Ascending aorta (tissue), 2 donors: ENCODE measurements around the gene LAP3. TPM values are rescaled to one million over a fixed set of nuclear protein-coding genes. Genes with fewer than 3 reads are reported as not detected.

ENCODE experiments used
- DNase-seq, 2 donors: peaks; one replicate each; pipeline ENCODE4 v3.0.0-alpha.2; 2019; ENCODE audit warnings: low spot score in 2 of 2
- H3K27ac ChIP-seq, 2 donors: fragments of 200-600 bp; sonication (generic); one replicate each; pipeline ENCODE4 v1.5.1; 2016 to 2017; ENCODE audit warnings: mild to moderate bottlenecking in 1 of 2
- H3K27me3 ChIP-seq: fragments of 200-600 bp; sonication (generic); one replicate; pipeline ENCODE4 v1.5.1; 2017
- H3K36me3 ChIP-seq, 2 donors: fragments of 200-600 bp; sonication (generic); one replicate each; pipeline ENCODE4 v1.5.1; 2016
- H3K4me1 ChIP-seq, 2 donors: fragments of 200-600 bp; sonication (generic); one replicate each; pipeline ENCODE4 v1.5.1; 2016 to 2017; ENCODE audit warnings: mild to moderate bottlenecking in 1 of 2
- H3K4me3 ChIP-seq, 2 donors: fragments of 200-600 bp; sonication (generic); one replicate each; pipeline ENCODE4 v1.5.1; 2016 to 2017; ENCODE audit warnings: mild to moderate bottlenecking in 1 of 2
- H3K9me3 ChIP-seq, 2 donors: fragments of 200-600 bp; sonication (generic); one replicate each; pipeline ENCODE4 v1.5.1; 2016
- intact Hi-C: fragments of 100-400 bp; cut with DNase I; formaldehyde crosslinking; loops from one replicate; pipeline ENCODE4 v1.15.1; 2023
- total RNA-seq: library from RNA; depleted of rRNA; stranded (reverse); fragments of >200 nt; gene quantifications from one replicate; pipeline ENCODE4 v1.1.0, GENCODE V29; 2016
- TF ChIP-seq, protein P1 (sequence below), 3 experiments: fragments of 200-600 bp in 2 of 3; fragments of 450-650 bp in 1 of 3; sonication (generic) in 2 of 3; IDR thresholded peaks; one replicate each; pipeline ENCODE4 v1.5.1; 2016 to 2019; ENCODE audit warnings: antibody characterized with exemption in 3 of 3, mild to moderate bottlenecking in 1 of 3, moderate library complexity in 1 of 3

The LAP3 gene
- total RNA-seq, 1 donor from 2014 or later: 60.3 TPM

DNA sequence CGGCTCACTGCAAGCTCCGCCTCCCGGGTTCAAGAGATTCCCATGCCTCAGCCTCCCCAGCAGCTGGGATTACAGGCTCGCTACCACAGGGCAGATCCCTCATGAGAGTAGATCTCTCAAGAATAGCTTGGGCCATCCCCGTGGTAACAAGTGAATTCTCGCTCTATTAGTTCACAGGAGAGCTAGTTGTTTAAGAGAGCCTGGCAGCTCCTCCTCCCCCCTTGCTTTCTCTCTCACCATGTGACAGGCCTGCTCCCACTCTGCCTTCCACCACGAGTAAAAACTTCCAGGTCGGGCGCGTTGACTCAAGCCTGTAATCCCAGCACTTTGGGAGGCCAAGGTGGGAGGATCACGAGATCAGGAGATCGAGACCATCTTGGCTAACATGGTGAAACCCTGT is 30.3 kb upstream of the LAP3 start:
- H3K9me3 ChIP-seq: no peaks in the 10 kb centered on the region
- no peak for DNase-seq
- TF ChIP-seq, protein P1, sequence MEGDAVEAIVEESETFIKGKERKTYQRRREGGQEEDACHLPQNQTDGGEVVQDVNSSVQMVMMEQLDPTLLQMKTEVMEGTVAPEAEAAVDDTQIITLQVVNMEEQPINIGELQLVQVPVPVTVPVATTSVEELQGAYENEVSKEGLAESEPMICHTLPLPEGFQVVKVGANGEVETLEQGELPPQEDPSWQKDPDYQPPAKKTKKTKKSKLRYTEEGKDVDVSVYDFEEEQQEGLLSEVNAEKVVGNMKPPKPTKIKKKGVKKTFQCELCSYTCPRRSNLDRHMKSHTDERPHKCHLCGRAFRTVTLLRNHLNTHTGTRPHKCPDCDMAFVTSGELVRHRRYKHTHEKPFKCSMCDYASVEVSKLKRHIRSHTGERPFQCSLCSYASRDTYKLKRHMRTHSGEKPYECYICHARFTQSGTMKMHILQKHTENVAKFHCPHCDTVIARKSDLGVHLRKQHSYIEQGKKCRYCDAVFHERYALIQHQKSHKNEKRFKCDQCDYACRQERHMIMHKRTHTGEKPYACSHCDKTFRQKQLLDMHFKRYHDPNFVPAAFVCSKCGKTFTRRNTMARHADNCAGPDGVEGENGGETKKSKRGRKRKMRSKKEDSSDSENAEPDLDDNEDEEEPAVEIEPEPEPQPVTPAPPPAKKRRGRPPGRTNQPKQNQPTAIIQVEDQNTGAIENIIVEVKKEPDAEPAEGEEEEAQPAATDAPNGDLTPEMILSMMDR (IDR thresholded peaks at IDR 0.05): no peak
- H3K27me3 ChIP-seq: no peaks in the 10 kb centered on the region
- H3K27ac ChIP-seq: no peak overlapping the region
- no peaks in the 10 kb centered on the region for H3K4me1 ChIP-seq
- no peaks in the 10 kb centered on the region for H3K36me3 ChIP-seq
- intact Hi-C loops: loop anchor here (5.0 kb wide), 1 partner anchor 1046 kb away; no protein-coding TSS in a partner anchor
- no peak overlapping the region for H3K4me3 ChIP-seq

DNA sequence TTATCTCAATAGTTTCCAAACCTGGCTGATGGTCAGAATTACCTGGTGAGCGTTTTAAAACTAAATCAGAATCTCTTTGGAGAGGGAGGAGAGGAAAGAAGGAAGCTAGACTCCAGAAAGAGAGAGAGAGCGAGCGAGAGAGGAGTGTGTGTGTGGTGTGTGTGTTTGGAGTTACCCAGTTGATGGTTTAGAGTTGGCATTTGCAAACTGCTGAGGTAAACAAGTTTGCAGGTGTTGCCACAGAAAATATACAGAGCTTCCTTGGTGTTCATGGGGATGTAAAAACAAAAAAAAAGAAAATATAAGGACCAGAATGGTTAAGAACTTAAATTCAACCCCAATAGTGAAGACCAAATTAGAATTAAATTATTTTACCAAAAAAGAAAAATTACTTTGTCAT is 26.4 kb upstream of the LAP3 start:
- intact Hi-C loops: no loop called here
- Histone ChIP-seq H3K4me1 (no peaks in the 10 kb centered on the region), H3K27ac (no peak overlapping the region), H3K36me3 (no peaks in the 10 kb centered on the region), H3K9me3 (no peaks in the 10 kb centered on the region), H3K4me3 (no peak overlapping the region), H3K27me3 (no peaks in the 10 kb centered on the region)
- TF ChIP-seq, protein P1 (IDR thresholded peaks at IDR 0.05): no peak
- DNase-seq: no peak

- H3K4me3 ChIP-seq: no peak overlapping the region
- intact Hi-C loops: no loop called here
- DNase-seq: no peak
- H3K36me3 ChIP-seq: no peaks in the 10 kb centered on the region
- H3K27me3 ChIP-seq: no peaks in the 10 kb centered on the region
- no peak overlapping the region for H3K27ac ChIP-seq
- H3K4me1 ChIP-seq: no peaks in the 10 kb centered on the region
- TF ChIP-seq, protein P1 (IDR thresholded peaks at IDR 0.05): no peak
- no peaks in the 10 kb centered on the region for H3K9me3 ChIP-seq
Measured at GRCh38 chr4:17552427-17552826, 24.6 kb upstream of the LAP3 start.

DNA sequence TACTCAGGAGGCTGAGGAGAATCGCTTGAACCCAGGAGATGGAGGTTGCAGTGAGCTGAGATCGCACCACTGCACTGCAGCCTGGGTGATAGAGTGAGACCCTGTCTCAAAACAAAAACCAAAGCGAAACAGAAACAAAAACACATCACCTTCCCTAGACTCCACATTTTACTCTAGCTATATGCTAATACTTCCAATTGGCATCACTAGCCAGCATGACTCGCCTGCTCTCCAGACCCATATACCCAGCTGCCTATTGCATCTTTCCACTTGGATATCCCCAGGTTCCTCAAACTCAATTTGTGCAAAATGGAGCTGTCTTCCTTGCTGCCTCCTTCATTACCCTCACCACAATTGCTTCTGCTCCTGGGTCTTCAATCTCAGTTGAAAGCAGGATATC is 22.4 kb upstream of the LAP3 start:
- TF ChIP-seq, protein P1 (IDR thresholded peaks at IDR 0.05): no peak
- intact Hi-C loops: no loop called here
- Histone ChIP-seq H3K36me3 (no peaks in the 10 kb centered on the region), H3K27me3 (no peaks in the 10 kb centered on the region), H3K4me3 (no peak overlapping the region), H3K4me1 (no peaks in the 10 kb centered on the region), H3K9me3 (no peaks in the 10 kb centered on the region), H3K27ac (no peak overlapping the region)
- DNase-seq: no peak

DNA sequence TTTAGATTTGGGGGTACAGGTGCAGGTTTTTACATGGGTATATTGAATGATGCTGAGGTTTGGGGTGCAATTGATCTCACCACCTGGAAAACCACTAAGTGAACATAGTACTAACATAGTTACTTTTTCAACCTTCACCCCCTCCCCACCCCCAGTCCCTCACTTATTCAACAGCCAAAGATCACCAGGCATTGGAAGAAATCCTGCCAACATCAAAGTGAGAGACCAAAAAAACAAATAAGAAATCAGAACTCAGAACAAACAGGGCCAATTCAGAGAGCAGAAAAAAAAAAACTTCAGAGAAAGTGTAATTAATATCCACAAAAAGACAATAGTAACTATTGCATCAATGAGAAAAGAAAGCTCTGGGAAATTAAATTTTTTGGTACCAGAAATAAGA is 20.5 kb upstream of the LAP3 start:
- Histone ChIP-seq H3K4me1 (no peaks in the 10 kb centered on the region), H3K27me3 (no peaks in the 10 kb centered on the region), H3K36me3 (no peaks in the 10 kb centered on the region), H3K9me3 (no peaks in the 10 kb centered on the region), H3K27ac (no peak overlapping the region), H3K4me3 (no peak overlapping the region)
- intact Hi-C loops: no loop called here
- no peak for DNase-seq
- TF ChIP-seq, protein P1 (IDR thresholded peaks at IDR 0.05): no peak

DNA sequence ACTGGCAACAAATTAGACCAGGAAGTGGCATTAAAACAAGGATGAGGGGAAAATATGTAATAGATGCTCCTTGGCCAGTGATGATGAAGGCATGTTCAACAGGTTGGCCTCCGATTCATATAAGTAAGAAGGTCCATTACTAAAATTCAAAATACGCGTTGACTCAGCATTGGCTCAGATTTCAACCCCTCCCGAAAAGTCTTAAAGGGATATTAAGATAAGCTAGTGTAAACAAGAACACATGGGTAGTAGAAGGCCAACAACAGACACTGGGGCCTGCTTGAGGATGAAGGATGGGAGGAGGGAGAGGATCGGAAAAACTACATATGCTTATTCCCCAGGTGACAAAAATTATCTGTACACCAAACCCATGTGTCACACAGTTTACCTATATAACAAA is 19.1 kb upstream of the LAP3 start:
- TF ChIP-seq, protein P1 (IDR thresholded peaks at IDR 0.05): no peak
- DNase-seq: no peak
- no peaks in the 10 kb centered on the region for H3K4me1 ChIP-seq
- H3K9me3 ChIP-seq: no peaks in the 10 kb centered on the region
- no peak overlapping the region for H3K4me3 ChIP-seq
- H3K27me3 ChIP-seq: no peaks in the 10 kb centered on the region
- H3K27ac ChIP-seq: no peak overlapping the region
- intact Hi-C loops: no loop called here
- H3K36me3 ChIP-seq: no peaks in the 10 kb centered on the region
